GM23248 (cell line): ENCODE data around the gene RIBC1. TPM values are rescaled to one million over a fixed set of nuclear protein-coding genes. Genes with fewer than 3 reads are reported as not detected.
A peak's percentile ranks its signal among the peaks of the same experiment; 100 is the strongest.

Source experiments
- DNase-seq: peaks from one replicate; pipeline ENCODE4 v3.0.0-alpha.2; 2015
- H2AFZ ChIP-seq: fragments of 200-600 bp; sonication (generic); 2 replicates; pipeline ENCODE4 v1.6.1; 2016; ENCODE audit warnings: antibody characterized with exemption
- H3F3A ChIP-seq: fragments of 200-600 bp; sonication (generic); 2 replicates; pipeline ENCODE4 v1.6.1; 2016; ENCODE audit warnings: mild to moderate bottlenecking, antibody characterized with exemption, mixed run types; ENCODE audit not compliant: insufficient read depth
- H3K27ac ChIP-seq: fragments of 200-600 bp; sonication (generic); 2 replicates; pipeline ENCODE4 v1.5.1; 2016; ENCODE audit warnings: mild to moderate bottlenecking
- H3K27me3 ChIP-seq: fragments of 200-600 bp; sonication (generic); replicated peaks from 2 replicates; pipeline ENCODE4 v1.6.1; 2016; ENCODE audit warnings: mild to moderate bottlenecking; ENCODE audit not compliant: insufficient read depth
- H3K36me3 ChIP-seq: fragments of 200-600 bp; sonication (generic); 2 replicates; pipeline ENCODE4 v1.6.1; 2016; ENCODE audit warnings: low read depth, mild to moderate bottlenecking
- H3K4me1 ChIP-seq: fragments of 200-600 bp; sonication (generic); 2 replicates; pipeline ENCODE4 v1.6.1; 2016; ENCODE audit warnings: mild to moderate bottlenecking; ENCODE audit not compliant: insufficient read depth
- H3K4me2 ChIP-seq: fragments of 200-600 bp; sonication (generic); one replicate; pipeline ENCODE4 v1.6.1; 2016; ENCODE audit warnings: mild to moderate bottlenecking; ENCODE audit not compliant: unreplicated experiment
- H3K4me3 ChIP-seq: fragments of 200-600 bp; sonication (generic); 2 replicates; pipeline ENCODE4 v1.5.1; 2016; ENCODE audit warnings: mild to moderate bottlenecking
- H3K79me2 ChIP-seq: fragments of 200-600 bp; sonication (generic); 2 replicates; pipeline ENCODE4 v1.6.1; 2016; ENCODE audit warnings: mild to moderate bottlenecking; ENCODE audit not compliant: insufficient read depth
- H3K9ac ChIP-seq: fragments of 200-600 bp; sonication (generic); 2 replicates; pipeline ENCODE4 v1.6.1; 2016; ENCODE audit warnings: mild to moderate bottlenecking
- H3K9me2 ChIP-seq: fragments of 200-600 bp; sonication (generic); 2 replicates; pipeline ENCODE4 v1.6.1; 2016; ENCODE audit warnings: mixed run types, mild to moderate bottlenecking, moderate library complexity; ENCODE audit not compliant: insufficient read depth
- H3K9me3 ChIP-seq: fragments of 200-600 bp; sonication (generic); one replicate; pipeline ENCODE4 v1.6.1; 2017; ENCODE audit warnings: low read depth
- H4K20me1 ChIP-seq: fragments of 200-600 bp; sonication (generic); 2 replicates; pipeline ENCODE4 v1.6.0; 2016; ENCODE audit not compliant: insufficient read depth
- EZH2 ChIP-seq: fragments of 200-600 bp; sonication (generic); IDR thresholded peaks from 2 replicates; pipeline ENCODE4 v1.6.1; 2018; ENCODE audit warnings: antibody characterized with exemption, mild to moderate bottlenecking; ENCODE audit not compliant: insufficient read depth, poor library complexity, severe bottlenecking
- EZH2phosphoT487 ChIP-seq: fragments of 200-600 bp; sonication (generic); IDR thresholded peaks from 2 replicates; pipeline ENCODE4 v1.6.1; 2018; ENCODE audit warnings: antibody characterized with exemption, moderate library complexity, mild to moderate bottlenecking, low read depth; ENCODE audit not compliant: insufficient read depth
- WGBS, 2 experiments: methylation state at CpG; one replicate each; pipeline ENCODE4 v1.1.6; 2015 to 2017; ENCODE audit warnings: low lambda C conversion rate in 2 of 2, low coverage in 1 of 2; ENCODE audit errors: missing lambda C conversion rate in 2 of 2; 5-methylcytosine and 5-hydroxymethylcytosine counted together
- in situ Hi-C: fragments of 300-500 bp; cut with MboI; formaldehyde crosslinking; loops from 2 replicates; pipeline ENCODE4 v1.15.0; 2020
- polyA plus RNA-seq: library from polyadenylated mRNA; unstranded; fragments of >200 nt; fragmentation: Nextera tagmentation; extraction: Ambion mirVana; gene quantifications from 2 replicates; pipeline ENCODE4 v1.2.1, GENCODE V29; 2016
- total RNA-seq: library from RNA; depleted of rRNA; stranded (reverse); fragments of >200 nt; shearing (Covaris generic); gene quantifications from 2 replicates; pipeline ENCODE4 v1.2.3, GENCODE V29; 2014

Gene RIBC1
- total and polyA plus RNA-seq, 2 experiments from 2014 or later, result 0.32 to 0.48 TPM

DNA sequence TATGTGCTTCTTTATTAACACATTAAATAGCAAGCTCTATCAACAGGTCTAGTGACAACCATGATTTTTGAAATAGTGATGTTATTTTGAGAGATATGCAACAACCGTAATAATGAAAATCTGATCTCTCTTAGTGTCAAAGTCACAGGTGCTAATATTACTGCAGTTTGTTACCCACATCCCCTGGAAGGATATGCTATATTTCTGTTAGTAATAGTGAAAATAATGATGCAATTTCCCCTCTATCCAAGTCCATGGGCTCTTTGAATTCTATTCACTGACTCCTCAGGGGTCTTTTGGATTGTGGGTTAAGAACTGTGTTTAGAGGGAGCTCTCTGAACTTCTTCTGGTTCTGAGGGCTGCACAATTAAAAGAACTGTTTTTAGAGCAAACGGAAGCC lies 14.5 kb downstream of the RIBC1 start:
- H3K4me3 ChIP-seq, result no peak overlapping the region
- WGBS, 2 experiments, result 53 to 58% methylated on average over 2 of the region's 2 CpGs
- no peak for TF ChIP-seq EZH2phosphoT487
- TF ChIP-seq EZH2, result no peak

DNA sequence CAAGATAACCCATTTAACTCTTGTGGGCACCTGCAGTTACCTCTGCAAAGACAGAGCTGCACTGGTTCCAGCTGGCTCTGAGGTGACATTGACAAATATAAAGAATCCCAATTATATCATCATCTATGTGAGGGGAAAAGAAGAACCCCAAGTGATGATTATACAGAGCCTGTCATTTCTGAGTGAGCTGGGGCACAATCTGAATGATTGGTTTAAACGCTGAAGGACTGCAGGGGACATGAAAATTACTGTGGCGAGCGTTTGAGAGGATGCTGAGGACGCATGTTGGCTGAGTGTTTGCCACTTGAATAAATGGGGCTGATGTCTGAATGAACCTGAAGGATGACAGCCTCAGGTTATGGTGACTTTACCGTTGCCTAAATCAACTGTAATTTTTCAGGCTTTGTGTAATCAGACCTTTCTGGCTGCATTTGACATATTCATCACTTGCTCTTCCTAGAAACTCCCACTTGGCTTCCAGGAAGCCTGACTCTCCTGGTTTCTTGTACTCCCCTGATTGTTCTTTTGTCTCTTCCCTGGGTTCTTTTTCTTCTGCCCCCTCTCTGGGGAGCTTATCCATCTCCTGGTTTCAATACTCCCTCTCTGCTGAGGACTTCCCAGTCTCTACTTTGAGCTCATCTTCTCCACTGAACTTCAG lies 15.6 kb downstream of the RIBC1 start:
- in situ Hi-C loops, result no loop called here
- H3K27me3 ChIP-seq, result no peaks in the 10 kb centered on the region
- no peaks in the 10 kb centered on the region for H3K9me2 ChIP-seq
- H3K9me3 ChIP-seq, result no peaks in the 10 kb centered on the region
- no peak overlapping the region for H2AFZ ChIP-seq
- H3K79me2 ChIP-seq, result peaks cover 8% of the 10 kb centered on the region
- no peak overlapping the region for H3K9ac ChIP-seq
- H4K20me1 ChIP-seq, result no peaks in the 10 kb centered on the region
- WGBS, 2 experiments, result 68% methylated on average over 5 of the region's 5 CpGs
- DNase-seq, result no peak
- no peak overlapping the region for H3K27ac ChIP-seq
- H3K4me1 ChIP-seq, result no peaks in the 10 kb centered on the region
- no peaks in the 10 kb centered on the region for H3F3A ChIP-seq
- H3K36me3 ChIP-seq, result no peaks in the 10 kb centered on the region
- TF ChIP-seq EZH2, result no peak
- TF ChIP-seq EZH2phosphoT487, result no peak
- no peak overlapping the region for H3K4me3 ChIP-seq
- no peak overlapping the region for H3K4me2 ChIP-seq

More for the DNA sequence above, 14.5 kb downstream of the RIBC1 start:
- Histone ChIP-seq H3K9me3 (no peaks in the 10 kb centered on the region), H3K27ac (no peak overlapping the region), H3K4me1 (no peaks in the 10 kb centered on the region), H3K9ac (no peak overlapping the region), H3K4me2 (no peak overlapping the region), H4K20me1 (no peaks in the 10 kb centered on the region), H2AFZ (no peak overlapping the region), H3F3A (no peaks in the 10 kb centered on the region), H3K79me2 (peaks cover 17% of the 10 kb centered on the region), H3K36me3 (no peaks in the 10 kb centered on the region), H3K27me3 (no peaks in the 10 kb centered on the region), H3K9me2 (no peaks in the 10 kb centered on the region)
- in situ Hi-C loops, result no loop called here
- no peak for DNase-seq

DNA sequence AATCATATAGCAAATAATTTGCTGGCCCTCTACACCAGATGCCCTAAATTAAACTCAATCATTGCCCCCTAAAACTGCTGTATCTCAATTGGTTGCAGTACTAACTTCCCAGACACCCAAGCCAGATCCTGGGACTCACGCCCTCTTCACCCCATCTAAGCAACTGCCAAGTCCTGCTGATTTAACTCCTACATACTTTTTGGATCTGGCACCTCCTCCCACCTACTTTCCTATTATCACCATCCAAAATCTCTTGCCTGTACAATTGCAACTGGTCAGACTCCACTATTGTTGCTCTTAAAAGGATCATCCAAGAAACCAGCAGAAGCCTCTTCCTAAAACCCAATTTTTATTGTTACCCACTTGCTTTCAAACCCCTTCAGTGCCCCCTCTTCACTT lies 16.2 kb downstream of the RIBC1 start:
- no peak for TF ChIP-seq EZH2phosphoT487
- TF ChIP-seq EZH2, result no peak
- H3K9me3 ChIP-seq, result no peaks in the 10 kb centered on the region
- H3K4me3 ChIP-seq, result no peak overlapping the region
- 28 to 65% methylated on average over 1 of the region's 1 CpG for WGBS, 2 experiments
- DNase-seq, result no peak
- no peaks in the 10 kb centered on the region for H3K4me1 ChIP-seq
- H3F3A ChIP-seq, result no peaks in the 10 kb centered on the region
- in situ Hi-C loops, result no loop called here
- no peaks in the 10 kb centered on the region for H4K20me1 ChIP-seq
- no peak overlapping the region for H3K4me2 ChIP-seq
- H3K9me2 ChIP-seq, result no peaks in the 10 kb centered on the region
- no peaks in the 10 kb centered on the region for H3K36me3 ChIP-seq
- H3K9ac ChIP-seq, result no peak overlapping the region
- no peak overlapping the region for H2AFZ ChIP-seq
- no peak overlapping the region for H3K27ac ChIP-seq
- no peaks in the 10 kb centered on the region for H3K27me3 ChIP-seq
- peaks cover 3% of the 10 kb centered on the region for H3K79me2 ChIP-seq

DNA sequence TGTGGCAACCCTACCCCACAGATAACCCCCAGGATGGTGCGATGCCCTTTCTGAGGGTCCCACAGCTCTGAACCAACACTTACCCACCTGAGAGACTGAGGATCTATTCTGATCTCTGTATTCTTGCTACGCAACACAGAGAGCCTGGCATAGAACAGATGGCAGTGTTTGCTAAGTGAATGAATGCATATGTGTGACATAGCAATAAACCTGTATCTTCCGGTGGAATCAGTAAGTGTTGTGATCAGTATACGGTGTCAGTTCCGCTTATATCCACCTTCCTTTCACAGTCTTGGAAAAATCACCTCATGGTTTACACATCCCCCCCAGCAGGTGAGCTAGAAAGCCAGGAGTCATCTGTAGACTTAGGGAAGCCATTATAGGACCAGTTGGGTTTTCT lies 17.4 kb downstream of the RIBC1 start:
- in situ Hi-C loops, result no loop called here
- Histone ChIP-seq H4K20me1 (no peaks in the 10 kb centered on the region), H3K9me2 (no peaks in the 10 kb centered on the region), H3K79me2 (no peaks in the 10 kb centered on the region), H3K4me2 (peak overlapping the region; percentile 87), H3K4me1 (no peaks in the 10 kb centered on the region), H3K27ac (peak overlapping the region; percentile 43; the same call in 1 of the 2 replicates), H3K36me3 (no peaks in the 10 kb centered on the region), H3K9me3 (no peaks in the 10 kb centered on the region), H3K4me3 (peak overlapping the region; percentile 68), H3F3A (no peaks in the 10 kb centered on the region), H3K9ac (no peak overlapping the region), H3K27me3 (no peaks in the 10 kb centered on the region), H2AFZ (peak overlapping the region; percentile 84; the same call in 1 of the 2 replicates)
- WGBS, 2 experiments, result 88% methylated on average over 5 of the region's 5 CpGs
- TF ChIP-seq EZH2 (no peak), EZH2phosphoT487 (no peak)
- DNase-seq, result no peak
